Heart left ventricle (tissue), 13 donors: Measurements from ENCODE around the gene ARHGEF17.

Source experiments
- POLR2A ChIP-seq, 2 donors: fragments of 450-650 bp; IDR thresholded peaks; one replicate each; pipeline ENCODE4 v1.6.1; 2017; ENCODE audit warnings: antibody characterized with exemption in 2 of 2, mild to moderate bottlenecking in 2 of 2, moderate library complexity in 2 of 2
- TF ChIP-seq, protein P1 (sequence below), 12 donors: fragments of 200-600 bp; sonication (generic) in 4 of 12; IDR thresholded peaks; one replicate each; pipeline versions ENCODE4 v1.5.0 to v1.8.0; 2018 to 2022; ENCODE audit warnings: antibody characterized with exemption in 12 of 12, mild to moderate bottlenecking in 5 of 12
- donor health status: ischemic (EF 13 %, LVEDD 7.1; RV severe dilation, severe dysfunction).
- donor health status: DM: no; HTN: yes; CAD: no.
- donor health status: DM: no; HTN: no; CAD: no.
- donor health status: ischemic (EF 25% LVEDD 6.9; RV normal size, moderate dysfunction).
- donor health status: ischemic (EF 25% LVEDD 5.7; RV mildly dilated, moderate dysfunction).
- donor health status: ischemic (EF 35%, LVEDD 5.7; RV mildly dilated, moderate dysfunction).
- donor health status: nonischemic (EF 11% LVEDD 7.7; RV severe dilation, severe dysfunction).
- donor health status: DM: yes; HTN: yes; CAD: no.
- donor health status: PGD.
- donor health status: ischemic (EF 29% LVEDD 5.4; RV normal size, mild dysfunction).
- donor health status: nonischemic (EF 23%, LVEDD 6.1; RV moderate dilation, normal function).

DNA sequence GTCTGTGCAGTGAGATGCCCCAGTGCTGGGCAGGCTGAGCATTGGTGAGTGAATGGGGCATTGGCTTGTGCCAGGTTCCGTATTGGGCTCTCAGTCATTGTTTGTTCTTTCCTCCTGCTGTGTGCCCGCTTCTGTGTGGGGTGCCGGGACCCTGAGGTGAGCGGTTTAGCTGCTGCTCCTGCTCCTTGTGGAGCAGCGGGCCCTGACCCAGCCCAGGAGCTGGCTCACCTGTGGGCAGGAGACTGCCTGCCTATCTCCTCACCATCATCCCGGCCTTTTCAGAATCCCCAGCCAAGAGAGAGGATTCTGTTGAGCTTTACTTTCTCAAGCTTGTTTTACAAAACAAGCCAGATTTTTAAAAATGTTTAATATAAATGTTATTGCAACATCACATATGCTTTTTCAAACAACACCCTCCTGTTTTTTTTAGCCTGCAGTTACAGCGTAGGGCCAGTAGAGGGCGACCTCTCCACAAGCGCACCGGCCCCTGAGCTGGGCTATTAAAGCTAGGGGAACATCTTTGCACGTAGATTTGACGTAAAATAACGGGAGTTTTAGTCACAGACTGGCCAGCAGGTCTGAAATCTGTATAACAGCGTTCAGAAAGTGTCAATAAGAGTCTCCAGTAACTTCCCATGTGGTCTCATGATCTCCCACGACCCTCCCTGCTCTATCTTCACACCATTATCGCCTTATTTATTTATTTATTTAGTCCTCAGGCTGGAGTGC, 43.0 kb downstream of the ARHGEF17 start:
- TF ChIP-seq POLR2A (IDR thresholded peaks at IDR 0.05), result no peak
- TF ChIP-seq, protein P1, sequence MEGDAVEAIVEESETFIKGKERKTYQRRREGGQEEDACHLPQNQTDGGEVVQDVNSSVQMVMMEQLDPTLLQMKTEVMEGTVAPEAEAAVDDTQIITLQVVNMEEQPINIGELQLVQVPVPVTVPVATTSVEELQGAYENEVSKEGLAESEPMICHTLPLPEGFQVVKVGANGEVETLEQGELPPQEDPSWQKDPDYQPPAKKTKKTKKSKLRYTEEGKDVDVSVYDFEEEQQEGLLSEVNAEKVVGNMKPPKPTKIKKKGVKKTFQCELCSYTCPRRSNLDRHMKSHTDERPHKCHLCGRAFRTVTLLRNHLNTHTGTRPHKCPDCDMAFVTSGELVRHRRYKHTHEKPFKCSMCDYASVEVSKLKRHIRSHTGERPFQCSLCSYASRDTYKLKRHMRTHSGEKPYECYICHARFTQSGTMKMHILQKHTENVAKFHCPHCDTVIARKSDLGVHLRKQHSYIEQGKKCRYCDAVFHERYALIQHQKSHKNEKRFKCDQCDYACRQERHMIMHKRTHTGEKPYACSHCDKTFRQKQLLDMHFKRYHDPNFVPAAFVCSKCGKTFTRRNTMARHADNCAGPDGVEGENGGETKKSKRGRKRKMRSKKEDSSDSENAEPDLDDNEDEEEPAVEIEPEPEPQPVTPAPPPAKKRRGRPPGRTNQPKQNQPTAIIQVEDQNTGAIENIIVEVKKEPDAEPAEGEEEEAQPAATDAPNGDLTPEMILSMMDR (IDR thresholded peaks at IDR 0.05), result peak in 11 of 12 donors; percentile 95 to 99 (median 98)
